Measurements from ENCODE around the gene SPNS3.

The SPNS3 gene

DNA sequence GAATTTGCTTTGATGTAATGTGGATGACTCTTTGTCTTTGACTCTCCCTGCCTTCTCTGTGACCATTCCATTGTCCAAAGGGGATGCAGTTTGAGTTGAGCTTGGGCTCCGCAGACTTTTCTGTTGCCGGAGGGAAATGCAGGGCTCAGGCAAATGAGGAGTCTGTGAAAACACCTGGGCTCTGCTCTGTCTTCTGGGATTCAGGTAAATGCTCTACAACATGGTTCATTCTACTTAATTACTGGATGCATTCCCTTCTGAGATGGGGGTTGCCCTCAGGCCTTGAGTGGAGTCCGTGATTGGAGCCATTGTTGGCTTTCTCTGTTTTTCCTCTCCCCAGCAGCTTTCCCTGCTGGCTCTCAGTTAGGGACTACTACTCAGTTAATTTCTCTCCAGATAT is 38.5 kb downstream of the SPNS3 start:
- DNase-seq, result no peak

DNA sequence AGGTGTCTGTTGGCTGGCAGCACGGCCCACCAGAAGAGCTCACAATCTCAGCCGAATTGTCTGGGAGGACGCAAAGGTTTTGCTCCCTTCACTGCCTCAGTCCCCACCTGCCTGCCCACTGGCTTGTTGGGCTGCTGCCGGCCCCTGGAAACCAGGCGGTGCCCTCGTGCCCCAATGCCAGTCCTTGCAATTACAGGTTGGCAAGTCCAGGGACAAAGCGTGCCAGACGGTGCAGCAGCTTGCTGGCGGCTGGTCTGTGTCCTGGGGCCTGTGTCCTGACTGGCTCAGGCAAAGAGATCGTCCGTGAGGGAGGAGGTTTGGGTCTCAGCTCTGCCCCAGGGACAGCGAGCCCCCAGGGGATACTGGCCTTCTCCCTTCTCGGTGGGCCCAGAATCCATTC is 40.4 kb downstream of the SPNS3 start:
- DNase-seq, result no peak

DNA sequence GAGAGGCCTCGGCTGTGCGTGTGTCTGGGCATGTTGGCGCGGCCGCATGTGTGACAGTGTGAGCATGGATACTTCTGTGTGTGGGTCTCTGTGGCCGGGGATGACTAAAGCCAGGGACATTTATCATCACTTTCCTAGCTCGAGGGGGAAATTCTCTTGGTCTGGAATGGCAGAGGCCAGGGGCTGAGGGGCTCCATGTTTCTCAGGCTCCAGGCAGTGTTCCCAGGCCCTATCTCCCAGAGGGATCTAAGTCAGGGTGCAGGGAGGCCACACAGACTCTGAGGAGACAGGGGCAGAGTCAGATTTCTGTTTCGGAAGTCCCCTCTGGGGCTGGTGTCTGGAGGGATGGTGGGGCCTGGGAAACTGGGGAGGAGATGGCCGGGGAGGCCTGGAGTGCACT is 41.3 kb downstream of the SPNS3 start:
- DNase-seq, result no peak

GRCh38 chr17:4475463-4475862 is 41.7 kb downstream of the SPNS3 start:
- DNase-seq, result no peak

- DNase-seq, result no peak
These were observed 42.3 kb downstream of the SPNS3 start for GRCh38 chr17:4476017-4476416.

- no peak for DNase-seq
These were observed 42.9 kb downstream of the SPNS3 start for GRCh38 chr17:4476511-4477070.

GRCh38 chr17:4477255-4477791 is 43.6 kb downstream of the SPNS3 start:
- DNase-seq, result no peak

- no peak for DNase-seq
These were observed 44.6 kb downstream of the SPNS3 start for GRCh38 chr17:4478318-4478830.

GRCh38 chr17:4479340-4479981 is 45.7 kb downstream of the SPNS3 start:
- DNase-seq, result no peak

DNA sequence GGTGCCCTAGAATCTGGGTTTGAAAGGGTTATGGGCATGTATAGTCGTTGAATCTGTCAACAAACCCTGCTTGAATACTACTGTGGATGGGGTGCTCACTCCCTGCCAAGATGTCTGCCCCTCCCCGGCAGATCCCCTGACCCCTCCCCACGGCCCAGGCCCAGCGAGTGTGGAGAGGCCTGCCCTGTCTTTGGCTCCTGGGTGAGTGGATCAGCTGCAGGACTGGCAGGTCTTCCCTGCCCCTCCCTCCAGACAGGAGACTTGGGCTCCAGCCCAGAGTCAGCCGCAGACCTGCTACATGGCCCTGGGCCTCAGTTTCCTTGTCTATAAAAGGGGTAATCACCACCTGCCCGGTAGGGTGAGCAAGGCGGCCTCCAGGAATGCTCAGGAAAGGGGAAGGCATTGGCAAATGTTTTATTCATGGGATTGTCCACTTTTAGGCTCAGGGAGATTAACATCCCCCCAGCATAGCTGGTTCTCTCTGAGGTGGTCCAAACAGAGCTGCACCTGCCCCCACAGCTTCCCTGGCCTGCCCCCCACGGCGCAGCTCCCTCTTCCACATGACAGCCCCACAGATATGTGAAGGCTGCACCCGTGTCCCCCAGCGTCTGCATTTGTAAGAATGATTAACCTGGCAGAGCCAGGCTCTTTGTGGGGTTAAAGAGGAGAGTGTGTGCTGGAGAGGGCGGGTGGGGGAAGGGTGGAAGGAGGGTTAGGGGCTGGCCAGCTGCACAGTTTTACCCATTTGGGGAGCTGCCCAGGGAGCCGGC is 46.4 kb downstream of the SPNS3 start:
- DNase-seq, result no peak

- no peak for DNase-seq
These were observed 47.5 kb downstream of the SPNS3 start for GRCh38 chr17:4480929-4481898.

DNA sequence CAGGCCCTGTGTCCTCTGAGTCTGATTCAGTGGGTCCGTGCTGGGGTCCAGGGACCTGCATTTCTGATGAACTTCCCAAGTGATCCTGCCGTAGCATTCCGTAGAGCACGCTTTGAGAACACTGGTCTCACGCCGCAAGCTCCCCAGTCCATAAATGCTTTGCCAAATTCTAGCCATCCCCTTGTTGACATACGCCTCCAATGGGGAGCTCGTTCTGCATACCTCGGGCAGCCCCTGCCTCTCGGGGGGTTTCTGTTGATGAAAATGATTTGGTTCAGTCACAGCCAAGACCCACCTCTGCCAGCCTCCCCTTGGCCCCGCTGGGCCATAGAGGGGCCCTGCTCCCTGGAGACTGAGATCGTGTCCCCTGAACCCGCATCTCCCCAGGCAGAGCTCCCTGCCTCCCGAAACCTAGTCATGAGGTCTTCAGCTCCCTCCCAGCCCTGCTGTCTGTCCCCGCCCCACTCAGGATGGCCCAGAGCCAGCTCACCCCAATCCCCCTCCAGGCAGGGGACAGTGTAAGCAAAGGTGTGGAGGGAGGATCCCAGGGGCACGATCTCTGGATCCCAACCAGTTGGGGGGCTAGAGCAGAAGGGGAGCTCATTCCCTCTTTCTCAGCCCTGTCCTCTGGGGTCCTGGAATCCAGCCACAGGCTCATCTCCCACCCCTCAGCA is 48.7 kb downstream of the SPNS3 start:
- DNase-seq, result no peak

DNA sequence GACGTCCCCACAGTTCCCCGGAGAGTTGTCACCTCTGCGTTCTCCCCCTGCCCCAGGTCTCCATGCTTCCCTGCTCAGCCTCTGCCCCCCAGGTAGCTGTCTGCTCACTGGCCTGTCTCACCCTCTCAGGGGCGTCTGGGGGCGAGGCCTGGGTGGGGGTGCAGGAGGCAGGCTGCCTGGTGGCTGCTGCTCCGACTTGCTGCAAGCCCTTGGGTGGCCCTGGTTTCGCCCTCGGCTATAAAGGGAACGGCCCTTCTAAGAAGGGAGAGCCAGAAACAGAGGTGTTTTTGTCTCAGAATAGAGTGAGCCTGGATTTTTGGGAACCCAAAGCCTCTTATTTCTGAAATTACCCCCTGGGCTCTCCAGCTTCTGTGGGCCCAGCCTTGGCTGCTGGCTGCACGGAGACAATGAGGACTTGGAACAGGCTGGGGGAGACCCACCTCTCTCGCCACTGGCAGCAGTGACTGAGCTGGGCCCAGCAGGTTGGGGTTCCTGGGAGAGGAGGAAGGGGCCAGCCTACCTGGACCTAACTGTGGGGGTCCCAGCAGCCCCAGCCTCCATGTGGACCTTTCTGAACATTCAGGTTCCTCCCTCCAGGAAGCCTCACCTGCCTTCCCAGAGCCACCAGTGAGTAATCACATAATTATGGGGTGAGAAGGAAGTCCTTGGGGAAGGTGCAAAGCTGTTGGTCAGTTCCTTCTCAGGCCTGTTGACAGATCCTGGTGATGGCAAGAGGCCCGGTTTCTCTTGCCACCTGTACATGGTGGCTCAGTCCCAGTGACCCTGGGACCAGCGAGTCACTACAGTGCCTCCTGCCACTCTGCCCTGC is 49.5 kb downstream of the SPNS3 start:
- no peak for DNase-seq

DNA sequence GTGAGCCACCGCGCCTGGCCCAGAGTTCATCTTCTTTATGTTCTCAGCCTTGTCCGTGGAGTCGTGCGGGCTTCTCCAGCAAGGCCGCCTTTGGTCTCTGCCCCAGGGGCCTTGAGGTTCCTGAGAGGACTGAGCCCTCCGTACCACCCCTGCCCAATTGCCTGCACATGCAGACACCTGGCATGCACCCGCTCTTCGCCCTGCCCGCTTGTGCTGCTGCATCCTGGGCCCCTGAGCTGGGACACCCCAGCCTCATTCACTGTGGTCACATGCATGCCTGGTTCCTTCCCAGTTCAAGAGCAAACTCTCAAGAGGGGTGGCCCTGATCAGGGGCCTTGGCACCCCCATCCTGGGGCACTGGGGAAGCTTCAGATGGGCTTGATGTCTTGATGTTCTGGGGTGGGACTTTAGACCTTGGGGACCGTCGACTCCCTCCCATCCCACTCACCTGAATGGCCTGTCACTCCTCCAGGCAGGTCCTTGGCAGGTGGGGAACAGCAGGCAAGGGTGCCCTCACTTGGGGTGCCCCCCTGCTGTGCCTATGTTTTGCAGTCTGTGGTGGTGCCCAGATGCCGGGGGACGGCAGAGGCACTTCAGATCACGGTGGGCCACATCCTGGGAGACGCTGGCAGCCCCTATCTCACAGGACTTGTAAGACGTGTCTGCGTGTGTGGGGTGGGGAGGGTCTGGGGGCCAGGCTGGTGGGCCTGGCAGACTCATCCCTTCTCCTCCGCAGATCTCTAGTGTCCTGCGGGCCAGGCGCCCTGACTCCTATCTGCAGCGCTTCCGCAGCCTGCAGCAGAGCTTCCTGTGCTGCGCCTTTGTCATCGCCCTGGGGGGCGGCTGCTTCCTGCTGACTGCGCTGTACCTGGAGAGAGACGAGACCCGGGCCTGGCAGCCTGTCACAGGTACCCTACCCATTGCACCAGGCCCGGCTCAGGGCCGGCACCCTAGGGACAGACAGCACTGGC is 52.2 kb downstream of the SPNS3 start:
- peak; percentile 67 for DNase-seq

DNA sequence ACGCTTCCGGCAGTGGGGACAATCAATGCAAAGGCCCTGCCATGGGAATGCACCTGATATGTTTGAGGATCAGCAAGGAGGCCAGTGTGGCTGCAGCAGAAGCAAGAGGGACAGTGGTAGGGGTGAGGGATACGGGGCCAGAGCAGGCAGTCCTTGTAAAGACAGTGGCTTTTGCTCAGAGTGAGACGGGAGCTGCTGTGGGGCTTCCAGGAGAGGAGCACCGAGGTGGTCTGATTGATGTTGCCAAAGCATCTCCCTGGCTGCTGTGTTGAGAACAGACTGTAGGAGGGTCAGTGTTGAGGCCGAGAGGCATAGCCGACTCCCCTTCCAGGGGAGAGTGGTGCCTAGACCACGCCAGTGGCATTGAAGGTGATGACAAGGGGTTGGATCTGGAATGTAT is 53.6 kb downstream of the SPNS3 start:
- DNase-seq, result no peak

DNA sequence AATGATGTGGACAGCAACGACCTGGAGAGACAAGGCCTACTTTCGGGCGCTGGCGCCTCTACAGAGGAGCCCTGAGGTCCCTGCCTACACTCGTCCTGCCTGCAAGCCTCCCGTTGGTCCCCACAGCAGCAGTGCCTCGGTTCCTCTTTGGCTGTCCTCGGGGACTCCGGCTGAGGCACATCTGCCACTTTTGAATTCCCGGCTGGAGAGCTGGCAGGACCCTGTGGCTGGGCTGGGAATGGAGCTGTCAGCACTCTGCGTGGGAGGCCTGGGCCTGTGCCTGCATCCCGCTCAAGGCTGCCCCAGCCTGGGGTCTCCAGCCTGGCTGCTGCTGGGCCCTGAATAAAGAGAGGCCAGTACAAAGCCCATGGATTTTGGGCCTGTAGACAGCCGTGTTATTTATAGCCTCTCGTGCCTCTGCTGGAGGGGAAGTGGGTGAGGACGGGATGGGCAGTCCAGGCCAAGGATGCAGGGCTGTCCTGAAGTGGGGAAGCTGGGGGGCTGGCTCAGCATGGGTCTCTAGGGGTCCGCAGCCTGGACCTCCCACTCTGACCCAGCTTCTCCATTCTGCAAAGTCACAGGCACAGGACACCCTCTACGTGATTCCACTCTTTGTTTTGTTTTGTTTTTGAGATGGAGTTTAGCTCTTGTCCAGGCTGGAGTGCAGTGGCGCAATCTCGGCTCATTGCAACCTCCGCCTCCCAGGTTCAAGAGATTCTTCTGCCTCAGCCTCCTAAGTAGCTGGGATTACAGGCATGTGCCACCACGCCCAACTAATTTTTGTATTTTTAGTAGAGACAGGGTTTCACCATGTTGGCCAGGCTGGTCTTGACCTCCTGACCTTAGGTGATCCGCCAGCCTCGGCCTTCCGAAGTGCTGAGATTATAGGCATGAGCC is 54.3 kb downstream of the SPNS3 start:
- no peak for DNase-seq

- no peak for DNase-seq
These were observed 55.4 kb downstream of the SPNS3 start for GRCh38 chr17:4488989-4489595.

GRCh38 chr17:4490109-4490591 is 56.4 kb downstream of the SPNS3 start:
- no peak for DNase-seq

All from activated CD8-positive, alpha-beta memory T cell treated with anti-CD3 and anti-CD28 coated beads, Interleukin-2, amount 50 U/mL, for 4 hours (primary cell).